ENCODE data around the gene IER3.

DNA sequence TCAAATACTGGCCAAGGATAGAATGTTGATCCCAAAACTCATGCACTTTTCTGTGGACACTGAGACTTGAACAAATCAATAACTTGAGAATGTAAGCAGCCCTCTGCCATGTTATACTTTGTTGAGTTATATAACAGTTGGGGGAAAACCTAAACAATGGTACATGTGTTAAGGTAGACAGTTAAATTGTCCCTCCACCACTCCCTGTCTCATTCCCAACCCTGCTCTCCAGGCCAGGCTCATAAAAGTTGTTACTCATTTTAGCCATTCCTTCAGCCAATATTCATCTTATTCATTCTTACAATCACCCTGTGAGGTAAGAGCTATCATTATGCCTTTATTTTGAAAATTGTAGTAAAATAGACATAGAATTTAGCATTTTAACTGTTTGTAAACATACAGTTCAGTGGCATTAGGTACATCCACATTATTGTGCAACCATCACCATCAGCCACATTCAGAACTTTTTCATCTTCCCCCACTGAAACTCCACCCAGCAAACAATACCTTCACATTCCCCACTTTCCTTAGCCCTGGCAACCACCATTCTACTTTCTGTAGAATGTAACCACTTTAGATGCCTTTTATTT lies 38.2 kb upstream of the IER3 start:
- TF ChIP-seq, protein P1, sequence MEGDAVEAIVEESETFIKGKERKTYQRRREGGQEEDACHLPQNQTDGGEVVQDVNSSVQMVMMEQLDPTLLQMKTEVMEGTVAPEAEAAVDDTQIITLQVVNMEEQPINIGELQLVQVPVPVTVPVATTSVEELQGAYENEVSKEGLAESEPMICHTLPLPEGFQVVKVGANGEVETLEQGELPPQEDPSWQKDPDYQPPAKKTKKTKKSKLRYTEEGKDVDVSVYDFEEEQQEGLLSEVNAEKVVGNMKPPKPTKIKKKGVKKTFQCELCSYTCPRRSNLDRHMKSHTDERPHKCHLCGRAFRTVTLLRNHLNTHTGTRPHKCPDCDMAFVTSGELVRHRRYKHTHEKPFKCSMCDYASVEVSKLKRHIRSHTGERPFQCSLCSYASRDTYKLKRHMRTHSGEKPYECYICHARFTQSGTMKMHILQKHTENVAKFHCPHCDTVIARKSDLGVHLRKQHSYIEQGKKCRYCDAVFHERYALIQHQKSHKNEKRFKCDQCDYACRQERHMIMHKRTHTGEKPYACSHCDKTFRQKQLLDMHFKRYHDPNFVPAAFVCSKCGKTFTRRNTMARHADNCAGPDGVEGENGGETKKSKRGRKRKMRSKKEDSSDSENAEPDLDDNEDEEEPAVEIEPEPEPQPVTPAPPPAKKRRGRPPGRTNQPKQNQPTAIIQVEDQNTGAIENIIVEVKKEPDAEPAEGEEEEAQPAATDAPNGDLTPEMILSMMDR (IDR thresholded peaks at IDR 0.05): no peak
- no peak for TF ChIP-seq POLR2A (IDR thresholded peaks at IDR 0.05)
